Hepatocyte (in vitro differentiated cells): ENCODE results near the gene EXTL1. TPM values are rescaled to one million over a fixed set of nuclear protein-coding genes. Genes with fewer than 3 reads are reported as not detected.
A peak's percentile ranks its signal among the peaks of the same experiment; 100 is the strongest.

ENCODE experiments used
- DNase-seq: peaks from one replicate; pipeline ENCODE4 v3.0.0-alpha.2; 2016; ENCODE audit warnings: low spot score
- H2AFZ ChIP-seq: fragments of 200-600 bp; sonication (generic); 2 replicates; pipeline ENCODE4 v1.6.0; 2016; ENCODE audit warnings: antibody characterized with exemption, mild to moderate bottlenecking
- H3K27ac ChIP-seq: fragments of 200-600 bp; sonication (generic); 2 replicates; pipeline ENCODE4 v1.5.1; 2016; ENCODE audit warnings: mild to moderate bottlenecking
- H3K27me3 ChIP-seq: fragments of 200-600 bp; sonication (generic); 2 replicates; pipeline ENCODE4 v1.6.1; 2016
- H3K36me3 ChIP-seq: fragments of 200-600 bp; sonication (generic); replicated peaks from 2 replicates; pipeline ENCODE4 v1.5.1; 2016; ENCODE audit warnings: low read depth; ENCODE audit not compliant: insufficient read depth
- H3K4me1 ChIP-seq: fragments of 200-600 bp; sonication (generic); 2 replicates; pipeline ENCODE4 v1.5.1; 2016; ENCODE audit warnings: mild to moderate bottlenecking, moderate library complexity; ENCODE audit not compliant: insufficient read depth
- H3K4me2 ChIP-seq: fragments of 200-600 bp; sonication (generic); 2 replicates; pipeline ENCODE4 v1.6.0; 2016
- H3K4me3 ChIP-seq: fragments of 200-600 bp; sonication (generic); 2 replicates; pipeline ENCODE4 v1.5.1; 2016; ENCODE audit warnings: mild to moderate bottlenecking
- H3K79me2 ChIP-seq: fragments of 200-600 bp; sonication (generic); 2 replicates; pipeline ENCODE4 v1.6.0; 2017; ENCODE audit warnings: mild to moderate bottlenecking
- H3K9me2 ChIP-seq: fragments of 200-600 bp; sonication (generic); replicated peaks from 2 replicates; pipeline ENCODE4 v1.6.0; 2017; ENCODE audit warnings: mild to moderate bottlenecking; ENCODE audit not compliant: insufficient read depth
- H3K9me3 ChIP-seq: fragments of 200-600 bp; sonication (generic); 2 replicates; pipeline ENCODE4 v1.5.1; 2016; ENCODE audit warnings: low read depth, mild to moderate bottlenecking
- H4K20me1 ChIP-seq: fragments of 200-600 bp; sonication (generic); 2 replicates; pipeline ENCODE4 v1.6.0; 2016; ENCODE audit warnings: mild to moderate bottlenecking; ENCODE audit not compliant: insufficient read depth, poor library complexity, severe bottlenecking
- CTCF ChIP-seq: fragments of 200-600 bp; sonication (generic); IDR thresholded peaks from 2 replicates; pipeline ENCODE4 v1.5.1; 2016; ENCODE audit warnings: antibody characterized with exemption, mild to moderate bottlenecking; ENCODE audit not compliant: poor library complexity
- EZH2 ChIP-seq: fragments of 200-600 bp; sonication (generic); IDR thresholded peaks from 2 replicates; pipeline ENCODE4 v1.6.1; 2016; ENCODE audit warnings: antibody characterized with exemption, mild to moderate bottlenecking, borderline replicate concordance
- EZH2phosphoT487 ChIP-seq: fragments of 200-600 bp; sonication (generic); IDR thresholded peaks from one replicate; pipeline ENCODE4 v1.6.1; 2018; ENCODE audit warnings: antibody characterized with exemption, mild to moderate bottlenecking, low read depth, moderate library complexity; ENCODE audit not compliant: unreplicated experiment, severe bottlenecking
- WGBS: methylation state at CpG from one replicate; pipeline ENCODE4 v1.1.6; 2016; ENCODE audit warnings: low lambda C conversion rate; ENCODE audit errors: missing lambda C conversion rate; 5-methylcytosine and 5-hydroxymethylcytosine counted together
- polyA plus RNA-seq: library from polyadenylated mRNA; unstranded; fragments of >200 nt; fragmentation: Nextera tagmentation; extraction: Ambion mirVana; gene quantifications from 2 replicates; pipeline ENCODE4 v1.2.1, GENCODE V29; 2016
- total RNA-seq: library from RNA; depleted of rRNA; stranded (reverse); fragments of >200 nt; gene quantifications from 2 replicates; pipeline ENCODE4 v1.2.3, GENCODE V29; 2014

Gene EXTL1
- total and polyA plus RNA-seq, 2 experiments from 2014 or later: 0.17 to 1.3 TPM

DNA sequence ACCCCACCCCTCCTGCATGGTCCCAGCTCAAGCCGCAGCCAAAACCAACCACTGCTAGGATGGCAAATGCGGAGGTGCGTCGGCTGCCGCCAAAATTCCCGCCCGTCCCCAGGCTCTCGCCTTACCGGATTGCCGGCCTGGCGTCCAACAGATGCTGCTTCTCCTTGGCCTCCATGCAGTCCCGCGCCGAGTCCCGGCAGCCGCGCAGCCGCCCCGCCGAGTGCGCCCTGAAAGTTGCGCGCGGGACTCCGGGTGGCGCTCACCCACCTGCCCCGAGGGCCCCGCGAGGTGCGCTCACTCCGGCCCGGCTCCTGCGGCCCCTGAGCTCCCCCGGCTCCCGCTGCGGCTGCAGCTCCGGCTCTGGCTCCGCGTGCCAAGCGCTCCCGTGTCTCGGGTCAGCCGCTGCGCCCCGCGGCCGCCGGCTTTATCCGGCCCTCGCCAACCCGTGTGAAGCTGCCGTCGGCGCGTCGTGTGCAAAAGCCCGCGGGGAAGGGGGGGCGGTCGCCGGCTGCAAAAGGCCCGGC is 24.2 kb downstream of the EXTL1 start, which contains the start of gene SLC30A2:
Gene SLC30A2, minus strand, starts transcription at position 397 of the 524 bp plus-strand sequence. Its CDS starts 222 bp downstream, at position 175.
- Histone ChIP-seq H3K36me3 (no peaks in the 10 kb centered on the region), H3K79me2 (no peaks in the 10 kb centered on the region), H3K4me1 (peaks cover 20% of the 10 kb centered on the region), H3K4me3 (peak within 1 kb of the TSS; percentile 13), H3K27ac (no peak within 1 kb of the TSS), H3K27me3 (peaks cover 59% of the 10 kb centered on the region), H2AFZ (peak within 1 kb of the TSS; percentile 56), H4K20me1 (no peaks in the 10 kb centered on the region), H3K9me3 (no peaks in the 10 kb centered on the region), H3K9me2 (no peaks in the 10 kb centered on the region), H3K4me2 (peak within 1 kb of the TSS; percentile 90)
- DNase-seq: peak; percentile 66
- 2% methylated on average over 35 of the region's 62 CpGs for WGBS
- TF ChIP-seq CTCF (no peak), EZH2 (no peak), EZH2phosphoT487 (no peak)

DNA sequence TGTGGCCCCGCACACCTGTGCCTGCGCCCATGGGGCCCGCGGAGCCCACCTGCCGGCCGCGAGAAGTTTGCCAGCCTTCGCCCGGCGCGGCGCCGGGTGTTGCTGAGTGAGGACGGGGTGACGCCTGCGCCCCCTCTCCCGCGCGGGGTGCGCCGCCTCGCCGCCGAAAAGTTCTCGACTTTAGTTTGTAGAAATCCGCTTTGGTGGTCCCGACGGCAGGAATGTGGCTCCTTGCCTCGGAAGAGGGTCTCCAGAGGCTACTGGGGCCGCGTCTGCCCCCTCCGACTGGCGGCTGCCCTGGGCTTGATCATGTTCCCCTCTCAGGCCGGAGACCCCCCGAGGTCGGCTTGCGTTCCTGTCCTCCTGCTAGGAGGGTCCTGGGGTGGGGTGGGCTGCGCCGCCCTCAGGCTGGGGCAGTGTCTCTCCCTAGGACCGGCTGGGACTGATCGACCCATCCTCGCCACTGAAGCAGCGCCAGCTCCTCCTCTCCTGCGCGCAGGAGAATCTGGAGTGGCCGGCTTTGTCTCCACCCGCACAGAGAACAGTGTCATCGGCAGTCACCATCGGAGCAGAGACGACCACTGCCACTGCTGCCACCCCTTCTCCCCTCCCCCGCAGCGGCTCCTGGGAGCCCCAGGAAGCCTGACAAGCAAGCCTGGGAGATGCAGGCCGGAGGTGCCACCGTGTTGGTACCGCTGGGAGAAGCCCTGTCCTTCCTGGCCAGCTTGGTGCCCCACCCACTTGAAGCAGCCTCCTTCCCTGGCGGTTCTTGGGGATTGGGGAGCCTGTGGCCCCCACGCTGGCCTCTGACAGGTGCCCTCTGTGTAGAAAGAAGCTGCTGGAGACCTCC is 24.9 kb downstream of the EXTL1 start:
- TF ChIP-seq CTCF: no peak
- TF ChIP-seq EZH2: no peak
- no peak for TF ChIP-seq EZH2phosphoT487

DNA sequence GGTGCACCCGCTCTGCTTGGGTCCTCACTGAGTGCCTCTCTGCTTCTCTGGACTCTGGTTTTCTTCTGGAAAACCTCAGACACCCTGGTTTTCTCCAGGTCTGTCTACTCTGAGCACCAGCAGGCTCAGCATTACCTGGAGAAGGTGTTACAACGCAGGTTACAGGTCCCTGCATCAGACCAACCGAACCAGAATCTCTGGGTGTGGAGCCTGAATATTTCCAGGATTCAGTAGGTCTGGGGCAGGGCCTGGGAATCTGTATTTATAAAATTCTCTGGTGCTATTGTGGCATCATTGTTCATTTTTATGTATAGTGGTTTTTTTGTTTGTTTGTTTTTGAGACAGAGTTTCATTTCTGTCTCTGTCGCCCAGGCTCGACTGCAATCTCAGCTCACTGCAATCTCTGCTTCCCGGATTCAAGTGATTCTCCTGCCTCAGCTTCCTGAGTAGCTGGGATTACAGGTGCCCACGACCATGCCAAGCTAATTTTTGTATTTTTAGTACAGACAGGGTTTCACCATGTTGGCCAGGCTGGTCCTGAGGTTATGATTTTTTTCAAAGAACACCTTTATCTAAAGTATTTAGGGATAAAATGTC is 25.8 kb downstream of the EXTL1 start:
- Histone ChIP-seq H3K27ac (no peak overlapping the region), H3K27me3 (peaks cover 54% of the 10 kb centered on the region), H3K4me2 (peak overlapping the region; percentile 90), H3K4me1 (peaks cover 20% of the 10 kb centered on the region), H3K4me3 (no peak overlapping the region), H4K20me1 (no peaks in the 10 kb centered on the region), H3K79me2 (no peaks in the 10 kb centered on the region), H3K36me3 (no peaks in the 10 kb centered on the region), H2AFZ (no peak overlapping the region), H3K9me2 (no peaks in the 10 kb centered on the region), H3K9me3 (no peaks in the 10 kb centered on the region)
- 81% methylated on average over 7 of the region's 7 CpGs for WGBS
- TF ChIP-seq CTCF: no peak
- TF ChIP-seq EZH2phosphoT487: no peak
- no peak for DNase-seq

More for the DNA sequence above, 24.9 kb downstream of the EXTL1 start:
- Histone ChIP-seq H3K9me3 (no peaks in the 10 kb centered on the region), H3K4me3 (peak overlapping the region; percentile 13), H4K20me1 (no peaks in the 10 kb centered on the region), H3K36me3 (no peaks in the 10 kb centered on the region), H3K9me2 (no peaks in the 10 kb centered on the region), H3K4me2 (peak overlapping the region; percentile 90), H3K79me2 (no peaks in the 10 kb centered on the region), H3K27me3 (peaks cover 59% of the 10 kb centered on the region), H3K27ac (no peak overlapping the region), H2AFZ (peak overlapping the region; percentile 56), H3K4me1 (peaks cover 20% of the 10 kb centered on the region)
- DNase-seq: no peak
- 16% methylated on average over 56 of the region's 57 CpGs for WGBS
